A172 (cell line): Measurements from ENCODE around the gene LYST. TPM values are rescaled to one million over a fixed set of nuclear protein-coding genes. Genes with fewer than 3 reads are reported as not detected.
"Not testable (repeated sequence)": the region's sequence is repeated elsewhere in the genome, so short reads cannot be mapped to it uniquely, and the experiment has no call there.

ENCODE experiments used
- DNase-seq: peaks from one replicate; pipeline ENCODE4 v3.0.0-alpha.2; 2015; ENCODE audit warnings: low spot score
- total RNA-seq: library from RNA; depleted of rRNA; stranded (reverse); fragments of >200 nt; shearing (Covaris generic); gene quantifications from 2 replicates; pipeline ENCODE4 v1.2.3, GENCODE V29; 2014

The LYST gene
- total RNA-seq, 1 experiment from 2014 or later = 32.8 TPM

DNA sequence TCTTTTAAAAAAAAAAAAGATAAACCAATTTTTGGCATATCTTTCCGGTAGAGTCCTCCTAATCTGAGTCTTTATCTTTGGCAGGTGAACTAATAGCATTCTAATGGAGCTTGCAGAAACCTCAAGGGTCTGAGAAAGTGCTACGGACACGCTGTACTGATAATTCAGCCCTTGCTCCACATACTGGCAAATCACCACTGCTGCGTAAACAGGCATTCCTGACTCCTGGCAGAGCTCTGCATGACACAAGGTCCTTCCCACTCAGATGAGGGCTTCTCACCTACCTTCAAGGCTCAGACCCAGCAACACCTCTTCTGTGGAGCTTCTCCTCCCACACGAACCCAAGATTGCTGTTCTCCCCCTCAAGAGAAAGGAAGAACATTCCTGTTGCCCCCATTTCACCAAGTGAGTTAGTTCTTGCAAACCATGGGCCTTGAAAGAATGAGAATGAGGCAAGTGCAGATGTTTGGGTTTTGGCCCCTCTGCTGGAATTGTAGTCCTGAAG is 48.0 kb downstream of the LYST start:
- no peak for DNase-seq

DNA sequence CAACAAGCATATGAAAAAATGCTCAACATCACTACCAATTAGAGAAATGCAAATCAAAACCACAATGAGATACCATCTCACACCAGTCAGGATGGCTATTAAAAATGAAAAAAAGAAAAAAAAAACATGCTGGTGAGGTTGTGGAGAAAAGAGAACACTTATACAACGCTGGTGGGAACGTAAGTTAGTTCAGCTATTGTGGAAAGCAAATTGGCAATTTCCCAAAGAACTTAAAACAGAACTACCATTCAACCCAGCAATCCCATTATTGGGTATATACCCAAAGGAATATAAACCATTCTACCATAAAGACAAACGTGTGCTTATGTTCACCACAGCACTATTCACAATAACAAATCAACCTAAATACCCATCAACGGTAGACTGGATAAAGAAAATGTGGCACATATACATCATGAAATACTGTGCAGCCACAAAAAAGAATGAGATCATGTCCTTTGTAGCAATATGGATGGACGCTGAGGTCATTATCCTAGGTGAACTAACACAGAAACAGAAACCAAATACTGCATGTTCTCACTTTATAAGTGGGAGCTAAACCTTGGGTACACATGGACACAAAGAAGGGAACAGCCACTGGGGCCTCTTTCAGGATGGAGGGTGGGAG is 49.5 kb downstream of the LYST start:
- no peak for DNase-seq

DNA sequence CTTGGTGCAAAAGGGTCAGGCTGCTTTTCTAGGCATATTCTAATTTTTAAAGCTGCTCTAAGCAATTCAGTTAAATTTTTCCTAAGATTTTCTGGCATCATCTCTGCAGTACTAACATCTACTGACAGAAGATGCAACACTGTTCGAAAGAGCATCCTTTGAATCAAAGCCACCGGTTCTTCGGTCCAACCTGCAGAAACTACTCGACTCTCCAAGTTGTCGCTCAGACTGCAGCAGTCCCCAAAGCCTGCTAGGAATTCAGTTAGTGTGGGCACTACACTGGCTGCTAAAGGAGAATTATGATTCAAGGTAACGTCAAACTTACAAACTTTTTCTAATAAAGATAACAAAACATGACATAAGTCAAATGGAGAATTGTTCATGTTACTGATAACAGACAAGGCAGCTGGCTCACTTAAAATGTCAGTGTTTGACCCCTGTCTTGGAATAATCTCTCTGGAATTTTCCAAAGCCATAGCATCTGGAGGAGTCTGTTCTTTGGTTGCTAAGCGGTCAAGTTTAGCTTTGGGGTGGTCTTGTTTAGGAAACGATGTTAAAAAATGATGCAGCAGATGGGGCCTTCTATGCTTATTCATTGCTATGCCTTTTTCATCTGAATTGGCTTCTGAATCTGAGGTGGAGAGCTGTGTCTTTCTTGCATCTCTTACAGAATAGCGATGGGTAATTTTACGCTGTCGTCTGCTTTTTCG is 56.9 kb downstream of the LYST start:
- no peak for DNase-seq

DNA sequence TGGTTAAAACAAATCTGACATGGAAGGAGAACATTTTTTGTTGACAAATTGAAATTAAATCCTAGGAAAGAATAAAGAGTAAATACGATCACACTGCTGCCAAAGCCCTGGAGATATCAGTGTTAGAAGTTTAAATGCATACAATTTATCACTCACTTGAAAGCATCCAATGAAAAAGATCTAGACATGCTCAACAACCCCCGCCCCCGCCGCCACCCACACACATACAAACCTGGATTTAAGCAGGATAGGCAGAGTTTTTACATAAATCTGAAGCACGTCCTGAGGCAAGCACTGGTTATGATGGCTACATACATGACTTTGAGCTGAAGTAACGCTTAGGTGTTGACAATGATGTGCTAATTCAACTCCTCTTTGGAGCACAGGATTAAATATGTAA is 58.5 kb downstream of the LYST start:
- DNase-seq = no peak

DNA sequence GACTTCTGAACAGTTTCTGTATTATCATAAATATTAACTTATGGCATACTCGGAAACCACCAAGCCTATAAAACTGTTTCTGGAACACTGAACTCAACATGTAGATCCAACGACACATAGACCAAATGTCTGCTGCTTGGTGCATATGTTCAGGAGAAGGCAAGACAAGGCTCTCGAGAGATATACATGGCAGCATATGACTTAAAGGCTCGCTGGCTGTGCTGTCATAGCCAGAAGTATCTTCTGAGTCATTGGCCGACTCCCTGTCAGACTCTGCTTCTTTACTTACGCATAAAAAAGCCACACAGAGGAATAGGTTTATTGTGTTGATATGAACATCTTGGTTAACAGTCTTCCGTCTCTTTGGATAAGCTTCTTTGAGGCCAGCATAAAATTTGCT is 60.6 kb downstream of the LYST start:
- no peak for DNase-seq

DNA sequence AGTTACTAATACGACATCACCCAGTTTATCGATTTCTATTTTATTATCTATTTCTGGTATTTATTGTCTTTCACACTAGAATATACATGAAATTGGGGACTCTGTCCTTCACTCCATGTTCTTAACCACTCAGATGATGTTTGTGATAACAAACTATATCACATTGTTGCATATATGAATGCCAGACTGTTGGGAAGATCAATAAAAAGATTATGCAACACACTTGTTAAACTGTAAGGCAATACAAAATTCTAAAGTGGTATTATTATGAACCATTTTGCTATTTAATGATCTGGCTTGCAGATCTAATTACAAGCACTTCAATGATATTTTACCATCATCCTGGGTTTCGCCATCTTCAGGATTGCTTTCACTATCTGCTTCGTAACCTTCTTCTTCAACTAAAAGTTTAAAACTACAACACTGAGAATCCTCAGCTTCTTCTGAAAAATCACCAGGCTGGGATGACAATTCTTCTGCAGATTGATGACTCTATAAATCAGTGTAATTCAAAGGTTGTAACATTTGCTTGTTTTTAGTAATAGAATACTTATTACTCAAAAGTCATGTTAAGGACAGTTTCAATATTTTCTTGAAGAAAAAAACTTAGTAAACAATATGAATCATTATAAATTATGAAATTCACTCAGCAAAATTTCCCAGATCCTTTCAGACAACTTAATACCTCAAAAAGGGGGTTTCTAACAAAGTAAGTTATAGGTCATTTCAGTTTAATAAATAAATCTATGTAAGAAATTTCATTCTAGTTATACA is 63.9 kb downstream of the LYST start:
- DNase-seq = no peak

DNA sequence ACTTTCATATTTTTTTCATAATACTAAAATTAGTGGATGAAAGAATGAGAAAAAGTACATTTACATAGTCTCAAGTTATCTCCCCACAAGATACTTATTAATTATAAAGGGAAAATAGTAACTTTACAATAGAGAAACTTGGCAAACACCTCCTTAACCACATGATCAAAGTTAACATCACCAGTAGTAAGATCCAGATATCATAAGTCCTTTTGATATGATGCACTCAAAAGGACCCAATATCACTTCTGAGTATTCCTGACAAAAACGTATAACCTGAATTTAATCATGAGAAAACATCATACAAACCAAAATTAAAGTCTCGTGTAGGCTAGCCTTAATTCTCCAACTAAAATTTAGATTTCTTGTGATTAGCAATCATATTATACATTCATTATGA is 67.4 kb downstream of the LYST start:
- no peak for DNase-seq

DNA sequence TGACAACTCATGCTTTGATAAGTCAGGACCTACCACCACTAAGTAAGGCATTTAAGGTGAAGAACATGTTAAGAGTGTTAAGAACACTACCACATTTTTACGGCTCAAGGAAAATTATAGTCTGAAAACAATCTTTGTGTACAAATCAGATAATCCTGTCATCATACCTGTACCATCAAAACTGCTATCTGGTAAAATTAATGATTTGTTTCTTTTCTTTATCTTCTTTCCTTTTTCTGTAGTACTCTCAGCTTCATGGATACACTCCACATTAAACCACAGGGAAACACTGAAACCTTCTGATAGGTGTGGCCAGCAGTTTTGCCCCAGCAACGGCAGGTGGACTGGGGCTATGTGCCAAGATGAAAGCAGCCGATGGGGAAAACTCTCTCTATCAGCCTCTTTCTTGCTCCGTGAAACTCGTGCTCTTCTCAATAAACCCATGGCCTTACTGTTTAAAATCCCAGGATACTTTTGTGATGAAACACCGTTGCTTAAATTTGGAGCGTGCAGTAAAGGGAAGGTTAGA is 75.1 kb downstream of the LYST start:
- no peak for DNase-seq

DNA sequence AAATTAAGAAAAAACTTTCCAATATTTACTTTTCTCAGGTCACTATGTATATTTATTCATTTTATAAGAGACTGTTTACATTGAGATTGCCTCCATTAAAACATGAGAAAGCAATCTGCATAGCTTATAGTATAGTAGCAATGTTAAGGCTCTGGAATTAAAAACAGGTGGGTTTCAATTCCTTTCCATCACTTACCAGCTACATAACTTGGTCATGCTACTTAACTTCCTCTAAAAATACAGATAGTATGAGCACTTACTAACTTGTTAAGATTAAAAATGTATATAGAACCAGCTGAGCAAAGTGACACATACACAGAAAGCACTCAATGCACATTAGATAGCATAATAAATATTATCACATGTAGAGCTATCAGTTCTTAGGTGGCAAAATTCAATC is 76.6 kb downstream of the LYST start:
- DNase-seq = no peak

DNA sequence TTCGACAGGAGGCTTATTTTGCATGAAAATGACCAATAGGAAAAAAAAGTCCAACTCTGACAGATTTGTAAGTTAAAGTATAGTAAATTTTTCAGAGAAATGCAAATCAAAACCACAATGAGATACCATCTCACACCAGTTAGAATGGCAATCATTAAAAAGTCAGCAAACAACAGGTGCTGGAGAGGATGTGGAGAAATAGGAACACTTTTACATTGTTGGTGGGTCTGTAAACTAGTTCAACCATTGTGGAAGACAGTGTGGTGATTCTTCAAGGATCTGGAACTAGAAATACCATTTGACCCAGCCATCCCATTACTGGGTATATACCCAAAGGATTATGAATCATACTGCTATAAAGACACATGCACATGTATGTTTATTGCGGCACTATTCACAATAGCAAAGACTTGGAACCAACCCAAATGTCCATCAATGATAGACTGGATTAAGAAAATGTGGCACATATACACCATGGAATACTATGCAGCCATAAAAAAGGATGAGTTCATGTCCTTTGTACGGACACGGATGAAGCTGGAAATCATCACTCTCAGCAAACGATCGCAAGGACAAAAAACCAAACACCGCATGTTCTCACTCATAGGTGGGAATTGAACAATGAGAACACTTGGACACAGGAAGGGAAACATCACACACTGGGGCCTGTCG is 80.3 kb downstream of the LYST start:
- not testable (repeated sequence) for DNase-seq

DNA sequence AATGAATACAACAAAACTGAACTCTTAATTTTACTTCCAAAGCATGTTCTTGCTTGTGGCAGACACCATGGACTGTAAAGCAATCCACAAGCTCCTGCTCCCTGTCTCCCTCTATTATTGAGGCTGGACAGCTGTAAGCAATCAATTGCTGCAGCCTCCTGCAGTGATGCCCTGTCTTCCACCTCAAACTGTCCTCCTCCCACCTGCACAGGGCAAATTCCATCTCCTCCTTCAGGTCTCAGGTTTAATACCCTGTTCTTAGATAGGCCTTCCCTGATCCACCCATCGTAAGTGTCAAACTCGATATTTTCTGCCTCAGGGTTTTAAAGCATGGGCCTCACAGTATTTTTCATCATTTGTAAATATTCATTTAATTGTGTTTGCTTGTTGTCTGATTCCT is 81.8 kb downstream of the LYST start:
- DNase-seq = no peak

DNA sequence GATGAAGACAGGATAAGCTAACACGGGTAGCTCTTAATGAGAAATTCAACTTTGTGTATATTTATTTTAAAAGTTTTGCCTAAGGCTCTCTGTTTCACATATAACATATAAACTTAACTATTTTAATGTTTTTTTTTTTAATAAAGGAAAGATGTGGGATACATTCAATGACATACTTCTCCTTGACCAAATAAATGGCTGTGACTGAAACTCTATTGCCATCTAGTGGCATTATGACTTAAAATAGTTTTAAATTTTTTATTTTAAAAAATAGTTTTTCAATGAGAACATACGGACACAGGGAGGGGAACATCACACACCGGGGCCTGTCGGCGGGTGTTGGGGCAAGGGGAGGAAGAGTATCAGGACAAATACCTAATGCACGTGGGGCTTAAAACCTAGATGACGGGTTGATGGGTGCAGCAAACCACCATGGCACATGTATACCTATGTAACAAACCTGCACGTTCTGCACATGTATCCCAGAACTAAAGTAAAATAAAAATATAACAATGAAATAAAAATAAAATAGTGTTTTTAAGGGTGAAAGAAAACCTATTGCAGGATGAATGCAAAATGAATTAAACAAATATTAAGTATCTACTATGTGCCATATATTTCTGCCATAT is 83.4 kb downstream of the LYST start:
- DNase-seq = peak; percentile 55

DNA sequence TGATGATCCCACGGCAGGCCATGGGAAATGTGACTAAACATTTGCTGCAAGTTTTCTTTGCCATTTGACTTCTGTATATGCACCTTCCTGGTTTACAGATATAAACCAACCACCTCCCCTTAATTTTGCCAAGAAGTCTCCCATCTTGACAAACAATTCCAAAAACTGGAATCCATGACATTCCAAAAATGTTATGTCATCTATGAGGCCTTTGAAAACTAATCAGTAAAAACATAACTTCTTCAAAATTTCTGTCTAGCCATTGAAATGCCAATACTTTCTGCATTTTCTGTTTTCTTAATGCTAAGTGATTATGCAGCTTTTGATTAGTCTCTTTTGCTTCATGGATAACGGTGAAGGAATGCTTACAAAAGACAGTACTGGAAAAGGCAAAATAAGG is 84.1 kb downstream of the LYST start:
- DNase-seq = peak; percentile 11

DNA sequence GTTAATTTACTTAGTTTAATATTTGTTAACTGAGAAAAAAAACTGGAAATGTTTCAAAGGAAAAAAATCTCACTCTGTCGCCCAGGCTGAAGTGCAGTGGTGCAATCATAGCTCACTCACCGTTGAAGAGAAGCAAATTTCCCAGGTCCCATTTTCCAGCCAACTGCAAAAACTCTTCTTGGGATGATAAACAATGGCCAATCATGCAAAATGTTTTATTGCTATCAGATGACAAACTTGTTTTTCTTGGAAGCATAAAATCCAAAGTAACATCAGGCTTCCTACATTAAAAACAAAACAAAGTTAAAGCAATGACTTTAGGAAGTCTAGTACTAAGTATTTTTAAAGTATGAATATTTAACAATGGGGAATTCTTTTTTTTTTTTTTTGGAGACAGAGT is 84.9 kb downstream of the LYST start:
- DNase-seq = peak; percentile 19

DNA sequence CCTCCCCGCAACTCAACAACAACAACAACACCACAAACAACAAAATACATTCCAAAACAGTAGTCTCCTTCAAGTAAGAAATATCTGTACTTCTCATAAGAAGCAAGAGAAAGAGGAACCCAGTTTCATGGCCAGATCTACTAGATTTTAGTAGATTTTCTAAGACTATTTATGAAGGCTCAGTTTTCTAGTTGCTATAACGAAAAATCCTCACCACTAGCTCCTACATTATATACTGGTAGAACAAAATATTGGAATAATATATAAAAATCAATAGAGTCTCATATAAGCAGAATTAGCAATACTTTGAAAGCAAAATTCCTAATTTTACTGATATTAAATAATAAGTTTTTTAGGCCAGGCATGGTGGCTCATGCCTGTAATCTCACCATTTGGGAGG is 86.9 kb downstream of the LYST start:
- no peak for DNase-seq

DNA sequence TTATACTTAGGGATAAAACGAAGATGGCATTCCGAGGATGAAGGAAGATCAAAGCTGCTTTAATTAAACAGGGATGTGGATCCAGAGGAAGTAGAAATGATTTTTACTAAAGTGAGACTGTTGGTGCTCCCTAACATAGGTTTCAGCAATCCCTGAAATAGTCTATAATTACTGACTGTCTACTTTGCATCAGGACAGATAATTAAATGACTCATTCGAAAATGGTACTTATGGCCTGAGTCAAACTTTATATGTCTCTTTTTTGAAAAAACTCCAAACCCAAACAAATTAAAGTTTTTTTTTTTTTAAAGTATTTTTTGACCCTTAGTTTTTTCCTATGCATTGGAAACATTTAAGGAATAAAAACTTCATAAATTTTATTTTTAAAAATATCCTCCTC is 90.3 kb downstream of the LYST start:
- DNase-seq = peak; percentile 16

DNA sequence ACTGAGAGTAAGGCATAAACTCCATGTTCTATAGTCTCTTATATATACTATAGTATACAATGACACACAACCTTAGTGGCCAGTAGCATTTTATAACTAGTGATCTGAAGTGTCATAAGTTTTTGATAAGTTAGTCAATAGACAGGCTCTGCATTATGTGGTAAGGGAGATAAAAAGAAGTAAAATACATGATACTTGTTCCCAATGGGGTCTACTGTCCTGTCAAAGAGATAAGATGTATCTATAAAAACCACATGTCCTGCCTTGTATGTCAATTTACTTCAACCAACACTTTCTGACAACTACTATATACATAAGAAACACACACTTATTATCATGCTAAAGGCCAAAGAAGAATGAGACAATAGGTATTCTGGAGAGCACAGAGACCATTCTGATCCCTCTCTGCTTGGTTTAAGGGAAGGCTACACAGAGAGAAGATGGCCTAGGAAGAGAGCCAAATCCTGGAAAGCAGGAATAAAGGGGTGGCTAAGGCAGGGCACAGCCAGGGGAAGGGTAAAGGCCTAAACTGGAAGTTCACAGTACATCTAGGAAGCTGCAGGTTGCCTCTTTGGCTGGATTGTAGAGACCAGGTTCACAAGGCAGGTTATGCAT is 91.4 kb downstream of the LYST start:
- DNase-seq = no peak

DNA sequence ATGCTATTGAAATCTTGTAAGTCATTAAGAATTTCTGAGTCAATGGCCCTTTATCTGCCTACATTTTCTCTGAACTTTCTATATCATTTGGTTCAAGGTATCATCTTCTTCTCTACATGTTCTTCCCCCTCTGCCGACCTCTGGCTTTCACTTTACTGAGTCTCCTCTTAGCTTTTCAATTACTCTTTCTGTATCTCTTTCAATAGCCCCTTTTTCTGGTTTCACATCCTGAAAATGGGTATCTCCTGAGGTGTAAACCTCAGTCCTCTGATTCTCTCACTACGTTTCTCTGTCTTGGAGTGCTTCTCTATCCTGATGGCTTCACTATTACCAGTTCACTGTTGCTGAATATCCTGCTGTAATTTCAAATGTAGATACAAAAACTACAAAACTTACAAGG is 98.9 kb downstream of the LYST start:
- DNase-seq = no peak

DNA sequence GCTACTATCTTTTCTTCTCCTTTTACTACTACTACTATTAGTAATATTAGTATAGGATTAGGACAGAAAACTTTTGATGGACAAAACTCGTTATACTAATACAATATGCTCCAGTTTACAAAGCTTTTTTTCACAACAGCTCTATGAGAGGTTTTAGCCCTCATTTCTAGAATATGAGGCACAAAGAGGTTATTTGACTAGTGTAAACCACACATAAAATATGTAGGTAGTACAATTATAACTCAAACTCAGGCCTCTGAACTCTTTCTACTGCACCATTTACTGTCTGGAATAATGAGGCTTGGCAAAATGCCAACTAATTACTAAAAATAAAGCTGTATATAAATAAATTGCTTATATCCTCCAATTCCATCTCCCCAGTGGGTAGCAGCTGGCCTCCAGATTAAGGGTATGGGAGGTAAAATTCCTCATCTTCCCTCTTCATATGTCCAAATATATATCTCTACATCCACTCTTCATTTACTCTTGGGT is 99.9 kb downstream of the LYST start:
- no peak for DNase-seq

DNA sequence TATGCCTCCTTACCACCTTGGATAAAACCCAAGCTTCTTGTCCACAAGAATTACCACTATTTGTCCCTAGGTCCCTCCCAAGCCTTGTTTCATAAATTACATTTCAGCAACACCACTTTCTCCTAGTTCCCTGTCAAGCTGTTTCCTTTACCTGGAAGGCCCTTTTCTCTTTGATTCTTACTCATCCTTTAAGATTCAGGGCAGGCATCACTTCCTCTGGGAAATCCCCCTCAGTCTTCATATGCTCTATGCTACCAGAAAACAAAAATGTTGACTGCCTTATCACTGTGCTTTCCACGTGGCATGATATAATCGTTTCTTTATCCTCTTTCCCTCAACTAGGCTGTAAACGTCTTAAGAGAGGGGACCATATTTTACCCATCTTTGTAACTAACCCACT is 102.7 kb downstream of the LYST start:
- DNase-seq = peak; percentile 33

DNA sequence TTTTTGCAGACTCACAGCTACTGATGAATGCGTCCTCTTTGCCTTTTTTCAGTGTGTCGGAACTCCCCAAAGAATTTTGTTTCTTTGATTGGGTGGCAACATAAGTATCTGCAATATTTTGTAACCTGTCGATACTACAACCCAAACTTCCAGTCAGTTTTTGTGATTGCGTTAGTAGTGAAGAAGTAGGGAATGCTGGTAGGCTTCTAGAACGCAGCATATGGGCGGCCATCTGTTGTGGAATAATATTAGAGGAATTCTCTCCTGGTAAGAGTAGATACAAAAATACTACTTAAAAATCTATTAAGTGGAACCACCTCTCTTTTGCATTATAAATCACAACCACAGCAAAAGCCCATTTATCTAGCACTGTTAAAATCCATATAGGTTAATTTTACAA is 107.4 kb downstream of the LYST start:
- DNase-seq = no peak
